HG02763 (cell line): ENCODE measurements around the gene ALKBH6.
"Not testable (repeated sequence)": the region's sequence is repeated elsewhere in the genome, so short reads cannot be mapped to it uniquely, and the experiment has no call there.

ENCODE experiments used
- ATAC-seq: cut with Tn5 transposase; IDR thresholded peaks from one replicate; pipeline ENCODE4 v1.9.1; 2021; ENCODE audit warnings: mild to moderate bottlenecking, moderate library complexity; ENCODE audit not compliant: unreplicated experiment

Gene ALKBH6

DNA sequence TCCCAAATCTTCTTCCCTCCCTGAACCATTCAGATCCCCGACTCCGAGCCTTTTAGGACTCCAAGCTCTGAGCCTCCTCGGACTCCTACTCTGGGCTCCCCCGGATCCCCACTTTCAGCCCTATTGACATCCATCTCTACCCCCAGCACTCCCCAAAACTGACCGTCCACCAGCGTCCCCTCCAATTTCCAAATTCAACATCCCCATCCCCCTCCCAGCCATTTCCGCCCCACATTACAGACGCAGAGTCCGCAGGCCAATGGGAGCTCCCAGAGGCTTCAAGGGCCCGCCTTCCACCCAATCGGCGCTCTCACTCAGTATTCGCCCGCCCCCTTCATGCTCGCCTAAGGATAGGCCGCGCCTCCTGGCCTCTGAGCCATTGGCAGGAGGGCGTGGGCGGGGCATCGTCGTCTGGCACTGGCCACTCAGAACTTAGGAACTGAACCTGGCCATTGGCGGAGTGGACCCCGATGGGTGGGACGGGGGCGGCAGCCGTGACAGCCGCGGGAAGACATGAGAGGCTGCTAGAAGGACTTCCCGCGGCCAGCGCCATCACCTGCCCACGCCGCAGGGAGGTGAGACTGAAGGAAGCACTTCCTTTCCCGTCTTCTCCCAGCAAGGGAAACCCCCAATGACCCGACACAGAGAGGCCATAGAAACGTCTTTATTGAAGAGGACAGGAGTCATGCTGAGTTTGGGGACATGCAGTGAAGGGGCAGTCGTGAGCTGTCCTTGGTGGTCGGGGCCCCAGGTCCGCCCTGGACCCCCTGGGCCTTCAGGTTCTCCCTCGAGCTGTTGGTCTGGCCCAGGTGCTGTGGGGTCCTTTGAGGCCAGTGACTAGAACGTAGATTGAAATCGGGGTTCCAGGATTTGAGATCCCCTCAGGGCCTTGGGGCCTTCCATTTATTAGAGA lies at the start of gene ALKBH6:
ALKBH6 (minus strand) TSS at position 202 of the 913 bp plus-strand sequence. CDS start 816 bp downstream, outside the sequence.
- ATAC-seq = peak; percentile 97

DNA sequence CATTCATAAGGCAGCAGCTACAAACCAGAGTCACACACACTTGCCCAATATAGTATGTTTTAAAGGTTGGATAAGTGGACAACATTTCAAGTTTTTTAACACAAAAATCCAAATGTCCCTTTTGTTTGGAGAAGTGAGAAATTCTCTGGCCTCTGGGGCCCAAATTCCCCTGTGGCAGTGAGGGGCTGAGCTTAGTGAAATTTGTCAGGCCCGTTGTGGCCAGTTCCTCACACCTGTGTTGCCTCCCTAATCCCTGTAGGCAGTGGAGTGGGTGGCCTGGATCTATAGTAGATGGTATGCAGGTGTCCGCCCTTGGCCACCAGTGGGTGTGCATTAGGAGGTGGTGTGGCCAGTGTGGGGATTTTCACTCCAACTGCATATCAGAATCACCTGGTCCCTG lies 47.4 kb upstream of the ALKBH6 start:
- ATAC-seq = no peak

DNA sequence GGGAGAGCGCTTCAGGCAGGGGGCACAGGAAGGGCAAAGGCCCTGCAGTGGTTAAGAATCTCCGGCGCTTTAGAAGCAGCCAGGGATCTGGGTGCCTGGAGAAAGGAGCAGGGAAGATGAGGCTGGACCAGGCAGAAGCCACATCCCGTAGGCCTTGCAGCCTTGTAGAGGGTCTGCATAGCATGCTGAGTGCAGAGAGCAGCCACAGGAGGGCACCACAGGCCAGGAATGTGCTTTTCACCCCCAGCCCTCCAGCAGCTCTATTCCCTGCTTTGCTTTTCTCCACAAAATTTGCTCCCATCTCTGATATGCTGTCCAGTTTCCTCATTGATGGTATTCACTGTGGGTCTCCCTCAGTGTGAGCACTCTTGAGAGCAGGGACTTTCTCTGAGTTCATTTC lies 46.4 kb upstream of the ALKBH6 start:
- ATAC-seq = no peak

DNA sequence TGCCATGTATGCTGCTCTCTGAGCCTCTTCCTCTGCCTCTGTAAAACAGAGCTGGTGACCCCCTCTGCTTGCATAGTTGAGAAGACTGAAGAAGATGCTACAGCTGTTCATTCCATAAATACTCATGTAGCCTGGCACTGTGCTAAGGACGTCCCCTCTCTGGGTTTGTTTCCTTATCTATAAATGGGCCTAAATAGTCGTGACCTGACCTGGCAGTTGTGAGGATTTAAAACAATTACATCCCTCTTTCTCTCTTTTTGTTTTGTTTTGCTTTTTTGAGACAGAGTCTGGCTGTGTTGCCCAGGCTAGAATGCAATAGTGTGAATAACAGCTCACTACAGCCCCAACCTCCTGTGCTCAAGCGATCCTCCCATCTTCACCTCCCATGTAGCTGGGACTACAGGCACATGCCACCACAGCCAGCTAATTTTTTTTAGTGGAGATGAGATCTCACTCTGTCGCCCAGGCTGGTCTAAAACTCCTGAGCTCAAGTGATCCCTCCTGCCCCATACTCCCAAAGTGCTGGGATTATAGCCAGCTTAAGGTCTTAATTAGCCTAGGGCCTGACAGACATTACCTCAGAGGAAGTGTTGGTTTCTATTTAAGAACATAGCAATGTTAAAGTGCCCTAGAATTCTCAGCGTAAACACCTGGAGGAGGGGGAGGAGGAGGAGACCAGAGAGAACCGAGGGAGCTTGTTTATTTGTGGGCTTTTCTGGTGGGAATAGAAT lies 45.3 kb upstream of the ALKBH6 start:
- ATAC-seq = no peak

DNA sequence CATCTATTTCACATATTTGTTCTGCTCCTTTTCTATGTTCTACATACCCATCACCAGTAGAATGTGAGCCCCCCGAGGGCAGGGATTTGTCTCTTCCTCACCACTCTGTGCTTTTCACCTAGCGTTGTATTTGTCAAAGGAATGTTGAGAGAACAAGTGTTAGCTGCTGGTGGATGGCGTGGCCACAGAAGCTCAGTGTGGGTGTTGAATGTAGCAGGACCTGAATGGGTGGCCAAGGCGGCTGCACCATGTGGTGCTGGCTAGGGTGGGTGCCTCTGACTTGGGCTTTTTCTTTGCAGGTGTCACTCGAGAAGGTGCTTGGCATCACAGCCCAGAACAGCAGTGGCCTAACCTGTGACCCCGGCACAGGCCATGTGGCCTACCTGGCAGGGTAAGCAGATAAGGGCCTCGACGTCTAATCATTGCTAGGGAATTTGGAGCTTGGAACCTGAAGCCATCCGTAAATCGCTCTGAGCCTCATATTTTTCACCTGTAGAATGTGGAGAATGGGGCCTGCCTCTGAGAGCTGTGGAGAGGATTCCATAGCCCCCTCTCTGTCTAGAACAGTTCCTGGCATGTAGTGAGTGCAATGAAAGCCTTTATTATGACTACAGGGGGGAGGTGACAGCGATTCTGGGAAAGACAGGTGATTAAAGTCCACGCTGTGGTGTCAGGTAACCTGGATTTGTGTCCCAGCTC lies 44.6 kb upstream of the ALKBH6 start:
- ATAC-seq = no peak

DNA sequence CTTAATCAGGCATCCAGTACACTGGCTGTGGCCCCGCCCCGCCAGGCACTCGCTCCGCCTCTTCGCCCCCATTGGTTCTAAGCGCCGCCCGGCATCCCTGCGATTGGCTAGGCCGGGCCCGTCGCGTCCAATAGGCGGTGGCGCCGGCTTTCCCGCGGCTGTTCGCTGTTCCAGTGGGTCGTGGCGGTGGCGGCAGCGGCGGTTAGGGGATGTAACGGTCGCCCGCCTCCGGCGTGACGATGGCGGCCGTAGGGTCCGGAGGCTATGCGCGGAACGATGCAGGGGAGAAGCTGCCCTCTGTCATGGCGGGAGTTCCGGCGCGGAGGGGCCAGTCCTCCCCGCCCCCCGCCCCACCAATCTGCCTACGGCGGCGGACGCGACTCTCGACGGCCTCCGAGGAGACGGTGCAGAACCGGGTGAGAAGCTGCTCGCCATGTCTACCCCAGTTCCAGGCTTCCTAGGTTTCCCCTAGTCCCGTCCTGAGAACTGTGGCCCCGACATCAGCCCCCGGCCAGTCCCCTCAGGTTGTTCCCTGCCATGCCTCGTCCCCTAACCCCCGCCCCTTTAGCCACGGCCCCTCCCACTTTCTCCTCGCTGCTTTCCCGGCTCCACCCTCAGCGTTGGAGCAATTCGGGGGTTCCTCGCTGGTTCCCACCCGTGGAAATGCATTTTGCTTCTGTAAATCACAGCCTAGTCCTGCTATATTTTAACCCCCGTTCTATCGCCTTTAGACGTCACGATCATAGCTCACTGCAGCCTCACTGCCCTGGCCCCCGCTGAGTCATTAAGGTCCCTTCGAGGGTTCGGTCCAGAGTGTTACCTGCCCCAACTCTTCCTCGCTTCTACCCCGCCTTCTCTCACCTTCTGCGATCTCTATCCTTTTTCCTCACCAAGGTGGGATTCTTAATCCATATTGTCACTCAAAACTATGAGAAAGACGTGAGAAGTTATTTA lies 41.0 kb upstream of the ALKBH6 start, which contains the start of gene WDR62:
WDR62 (plus strand) TSS at position 165 of the 954 bp plus-strand sequence; CDS start at position 240, 75 bp downstream.
- ATAC-seq = peak; percentile 73

DNA sequence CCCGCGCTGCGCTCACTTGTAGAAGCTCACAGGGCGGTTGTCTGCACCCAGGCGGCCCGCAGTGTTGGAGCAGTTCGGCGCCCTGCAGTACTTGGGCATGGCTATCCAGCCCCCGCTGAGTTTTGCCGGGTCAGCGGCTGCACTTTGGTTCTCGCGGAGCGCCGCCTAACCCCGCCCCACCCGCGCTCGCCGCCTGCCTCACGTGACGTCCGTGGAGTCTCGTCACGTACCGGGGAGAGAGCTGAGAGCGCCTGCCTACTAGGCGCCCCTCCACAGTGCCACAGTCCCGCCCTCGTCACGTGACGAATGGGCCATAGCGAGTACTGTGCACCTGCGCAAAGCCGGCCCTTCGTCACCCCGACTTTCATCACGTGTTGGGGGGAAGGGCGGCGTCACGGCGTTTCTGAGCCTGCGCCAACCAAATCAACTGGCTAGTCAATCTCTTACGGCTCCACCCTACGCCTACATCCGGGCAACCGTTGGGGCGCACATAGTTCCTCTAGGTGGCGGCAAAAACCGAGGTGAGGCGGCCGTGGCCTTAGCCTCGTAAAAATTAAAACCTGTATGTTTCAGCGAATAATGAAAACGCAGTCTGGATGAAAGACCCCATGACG lies 40.2 kb upstream of the ALKBH6 start, which contains the start of gene THAP8:
THAP8 (minus strand) TSS at position 167 of the 614 bp plus-strand sequence; CDS start at position 99, 68 bp downstream.
- peak; percentile 79 for ATAC-seq

DNA sequence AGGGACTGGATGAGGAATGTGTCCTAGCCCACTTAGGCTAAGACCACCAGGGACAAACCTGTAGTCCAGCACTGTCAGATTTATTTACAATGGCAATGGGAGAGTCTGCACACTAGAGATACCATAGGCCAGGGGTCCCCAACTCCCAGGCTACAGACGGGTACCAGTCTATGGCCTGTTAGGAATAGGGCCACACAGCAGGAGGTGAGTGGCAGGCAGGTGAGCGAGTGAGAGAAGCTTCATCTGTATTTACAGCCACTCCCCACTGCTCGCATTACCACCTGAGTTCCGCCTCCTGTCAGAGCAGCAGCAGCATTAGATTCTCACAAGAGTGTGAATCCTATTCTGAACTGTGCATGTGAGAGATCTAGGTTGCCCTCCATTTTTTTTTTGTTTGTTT lies 37.6 kb upstream of the ALKBH6 start:
- no peak for ATAC-seq

DNA sequence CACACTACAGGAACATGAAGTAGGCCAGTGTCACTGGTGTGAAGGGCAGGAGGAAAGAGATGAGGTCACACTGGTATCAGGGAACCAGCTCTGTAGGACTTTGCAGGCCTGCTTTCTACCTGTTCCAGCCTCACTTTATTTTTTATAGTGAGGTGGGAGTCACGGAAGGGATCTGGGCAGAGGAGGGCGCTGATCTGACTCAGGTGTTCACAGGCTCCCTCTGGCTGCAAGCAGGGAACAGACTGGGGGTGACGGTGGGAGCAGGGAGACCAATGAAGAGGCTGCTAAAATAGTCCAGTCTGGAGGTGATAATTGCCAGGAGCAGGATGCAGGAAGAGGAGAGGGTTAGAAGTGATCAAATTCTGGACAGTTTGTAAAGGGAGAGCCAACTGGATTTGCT lies 37.2 kb upstream of the ALKBH6 start:
- ATAC-seq = no peak

DNA sequence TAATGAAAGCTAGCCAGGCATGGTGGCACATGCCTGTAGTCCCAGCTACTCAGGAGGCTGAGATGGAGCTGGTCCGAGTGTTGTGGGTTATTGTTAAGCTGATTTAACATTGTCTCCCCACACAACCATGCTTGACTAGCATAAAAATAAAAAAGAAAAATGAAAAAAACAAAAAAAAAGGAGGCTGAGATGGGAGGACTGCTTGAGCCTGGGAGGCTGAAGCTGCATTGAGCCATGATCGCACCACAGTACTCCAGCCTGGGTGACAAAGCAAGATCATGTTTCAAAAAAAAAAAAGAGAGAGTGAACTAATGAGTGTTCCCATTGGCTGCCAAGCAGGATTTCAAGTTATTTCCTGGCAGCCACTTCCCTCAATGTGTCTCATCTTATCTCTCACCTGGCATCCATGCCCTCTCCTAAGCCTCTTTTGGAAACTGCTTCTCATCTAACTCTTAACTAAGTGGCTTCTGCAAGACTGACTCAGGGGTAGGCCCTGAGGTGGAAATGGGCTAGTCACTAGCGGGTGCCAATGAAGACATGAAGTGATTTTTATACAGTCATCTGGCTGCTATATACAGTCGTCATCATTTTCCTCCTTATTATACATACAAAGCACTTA lies 35.2 kb upstream of the ALKBH6 start:
- no peak for ATAC-seq

DNA sequence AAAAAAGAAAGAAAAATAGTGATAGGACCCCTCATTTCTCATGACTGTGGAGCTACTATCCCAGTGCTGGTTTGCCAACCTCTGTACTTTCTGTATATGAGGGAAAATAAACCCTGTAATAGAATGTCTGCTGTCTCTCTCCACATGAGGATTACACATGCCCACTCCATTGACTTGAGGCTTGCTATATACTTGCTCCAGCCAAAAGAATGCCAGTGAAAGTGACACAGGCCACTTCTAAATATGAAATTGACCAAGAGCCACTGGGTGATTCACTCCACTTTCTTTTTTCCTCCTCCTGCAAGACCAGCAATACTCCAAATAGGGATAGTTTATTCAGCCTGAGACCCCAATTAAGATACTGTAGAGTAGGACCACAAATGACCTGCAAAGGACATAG lies 33.8 kb upstream of the ALKBH6 start:
- no peak for ATAC-seq

DNA sequence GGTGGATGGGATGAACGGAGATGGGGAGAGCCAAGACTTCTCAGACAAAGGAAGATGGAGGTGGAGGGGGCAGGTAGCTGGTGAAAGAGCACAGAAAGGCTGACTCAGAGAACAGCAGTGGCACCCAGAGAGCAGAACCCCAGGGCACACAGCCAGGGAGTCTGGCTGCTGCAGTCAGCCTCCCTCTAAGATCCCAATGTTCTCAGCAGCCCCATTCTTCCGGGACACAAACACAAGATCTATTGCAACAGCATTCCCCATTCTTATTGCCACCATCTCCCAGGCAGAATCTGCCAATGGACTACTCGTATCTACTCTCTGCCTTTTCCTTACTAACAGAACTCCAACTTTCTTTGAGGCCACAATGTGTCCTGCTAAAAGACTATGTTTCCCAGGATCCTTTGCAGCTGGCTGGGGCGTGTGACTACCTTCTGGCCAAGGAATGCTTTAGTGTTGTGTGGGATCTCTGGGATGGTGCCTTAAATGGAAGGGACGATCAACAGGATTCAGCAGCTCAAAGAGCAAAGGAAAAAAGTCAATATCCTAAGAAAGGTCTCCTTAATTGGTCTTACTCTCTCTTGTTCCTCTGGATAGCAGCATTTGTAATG lies 32.5 kb upstream of the ALKBH6 start:
- ATAC-seq = no peak

DNA sequence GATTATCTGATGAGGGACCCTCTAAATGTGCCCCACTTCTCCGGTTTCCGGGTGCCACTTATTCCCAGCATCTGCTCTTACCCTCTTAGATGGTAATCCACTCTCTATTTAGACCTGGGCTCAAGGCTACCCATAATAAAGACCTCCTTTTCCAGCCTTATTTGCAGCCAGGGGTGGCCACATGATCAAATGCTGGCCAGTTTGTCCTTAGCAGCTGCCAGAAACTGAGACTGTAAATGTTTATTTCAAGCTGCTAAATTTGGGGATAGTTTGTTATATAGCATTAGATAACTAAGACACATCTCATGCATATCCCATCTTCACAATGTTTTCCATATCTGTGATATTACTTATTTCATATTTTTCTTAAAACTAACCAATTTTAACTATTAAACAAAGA lies 29.9 kb upstream of the ALKBH6 start:
- ATAC-seq = no peak

DNA sequence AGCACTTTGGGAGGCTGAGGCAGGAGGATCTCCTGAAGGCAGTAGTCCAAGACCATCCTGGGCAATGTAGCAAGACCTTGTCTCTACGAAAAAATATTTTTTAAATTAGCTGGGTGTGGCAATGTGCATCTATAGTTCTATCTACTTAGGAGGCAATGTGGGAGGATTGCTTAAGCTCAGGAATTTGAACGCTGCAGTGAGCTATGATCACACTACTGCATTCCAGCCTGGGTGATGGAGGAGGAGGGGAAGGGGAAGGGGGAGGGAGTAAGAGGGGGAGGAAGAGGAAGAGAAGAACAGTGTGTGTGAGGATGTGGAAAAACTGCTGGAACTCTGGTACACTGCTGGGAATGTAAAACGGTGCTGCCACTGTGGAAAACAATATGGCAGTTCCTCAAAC lies 27.8 kb upstream of the ALKBH6 start:
- ATAC-seq = no peak

DNA sequence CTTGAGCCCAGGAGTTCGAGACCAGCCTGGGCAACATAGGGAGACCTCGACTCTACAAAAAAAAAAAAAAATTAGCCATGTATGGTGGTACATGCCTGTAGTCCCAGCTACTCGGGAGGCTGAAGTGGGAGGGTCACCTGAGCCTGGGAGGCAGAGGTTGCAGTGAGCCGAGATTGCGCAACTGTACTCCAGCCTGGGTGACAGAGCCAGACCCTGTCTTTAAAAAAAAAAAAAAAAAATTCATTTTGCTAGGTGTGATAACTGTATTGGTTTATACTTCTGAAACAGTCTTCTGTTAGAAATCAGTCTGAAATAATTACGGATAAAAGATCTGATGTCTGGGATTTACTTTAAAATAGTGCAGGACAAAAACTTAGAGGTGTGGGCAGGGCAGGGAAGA lies 27.1 kb upstream of the ALKBH6 start:
- not testable (repeated sequence) for ATAC-seq

DNA sequence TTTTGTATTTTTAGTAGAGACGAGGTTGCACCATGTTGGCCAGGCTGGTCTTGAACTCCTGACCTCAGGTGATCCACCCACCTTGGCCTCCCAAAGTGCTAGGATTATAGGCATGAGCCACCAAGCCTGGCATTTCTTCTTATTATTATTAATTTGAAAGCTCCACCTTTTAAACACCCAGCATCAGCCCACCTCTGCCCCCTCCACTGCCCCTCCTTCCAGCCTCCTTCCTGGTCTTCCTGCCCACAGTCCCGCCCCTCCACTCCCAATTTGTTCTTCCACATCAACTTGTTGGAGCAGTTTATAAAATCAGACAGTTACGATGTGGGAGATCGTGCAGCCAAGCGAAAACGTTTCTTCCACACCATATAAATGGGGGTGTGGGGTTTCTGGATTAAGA lies 26.5 kb upstream of the ALKBH6 start:
- no peak for ATAC-seq

DNA sequence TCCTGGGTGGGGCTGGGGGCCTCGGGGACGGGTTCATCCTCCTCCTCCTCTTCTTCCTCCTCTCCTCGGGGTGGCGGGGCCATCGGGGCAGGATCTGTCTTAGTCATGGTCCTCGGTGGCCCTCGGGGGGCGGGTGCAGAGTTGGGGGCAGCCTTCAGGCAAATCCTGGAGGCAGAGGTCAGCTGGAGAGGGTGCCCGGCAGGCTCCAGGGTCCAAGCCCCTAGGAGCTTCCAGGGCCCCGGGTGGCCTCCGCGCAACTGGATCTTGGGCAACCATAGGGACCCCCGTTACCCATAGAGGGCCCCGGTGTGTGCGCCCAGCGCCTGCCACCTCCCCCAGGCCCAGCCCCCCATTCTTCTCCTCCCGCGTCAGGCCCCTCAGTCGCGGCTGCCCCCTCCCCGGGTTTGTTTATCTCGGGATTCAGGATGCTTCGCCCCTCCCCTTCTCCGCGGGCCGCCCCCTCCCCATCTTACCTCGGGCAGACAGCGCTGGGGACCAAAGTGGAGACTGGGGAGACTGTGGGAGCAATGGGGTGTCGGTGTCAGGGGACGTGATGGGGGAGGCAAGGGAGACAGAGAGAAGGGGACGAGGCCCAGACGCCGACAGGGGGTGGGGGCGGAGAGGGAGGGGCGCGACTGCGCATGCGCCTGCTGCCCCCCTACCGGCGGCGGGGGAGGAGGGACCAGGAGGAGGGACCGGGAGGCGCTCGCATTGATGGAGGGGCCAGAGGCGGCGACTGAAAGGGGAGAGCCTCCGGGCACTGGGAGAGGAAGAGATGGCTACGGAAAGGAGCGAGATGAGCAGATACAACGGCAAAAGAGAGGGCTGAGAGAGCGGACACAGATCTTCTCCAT lies 18.5 kb upstream of the ALKBH6 start, which contains the start of gene CLIP3:
CLIP3 (minus strand) TSS at position 623 of the 854 bp plus-strand sequence; CDS start at position 107, 516 bp downstream.
- no peak for ATAC-seq

DNA sequence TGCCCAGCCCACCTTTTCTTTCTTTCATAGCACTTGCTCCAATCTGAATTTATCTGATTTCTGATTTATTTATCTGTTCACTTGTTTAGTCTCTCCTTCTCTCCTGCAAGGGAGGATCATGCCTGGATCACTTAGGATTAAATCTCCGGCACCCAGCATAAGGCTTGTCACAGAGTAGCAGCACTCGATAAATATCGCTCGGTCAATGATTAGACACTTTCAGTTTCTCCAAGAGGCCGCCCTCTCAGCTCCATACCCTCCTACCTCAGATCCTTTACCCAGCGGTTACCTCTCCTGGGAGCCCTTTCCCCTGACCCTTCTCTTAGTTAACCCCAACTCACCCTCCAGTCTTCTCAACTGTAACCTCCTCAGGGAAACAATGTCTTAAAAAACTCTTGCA lies 17.3 kb upstream of the ALKBH6 start:
- no peak for ATAC-seq
